Activated B cell treated with CpG ODN at 0.5 μM for 24 hours (primary cell): ENCODE data around the gene CSRP2. TPM values are rescaled to one million over a fixed set of nuclear protein-coding genes. Genes with fewer than 3 reads are reported as not detected.

ENCODE experiments used
- ATAC-seq: fragments of 200-7000 bp; cut with Tn5 transposase; one replicate; pipeline ENCODE4 v1.10.0; 2021; ENCODE audit warnings: low read depth, mild to moderate bottlenecking, moderate library complexity
- CTCF ChIA-PET: fragments of 350-600 bp; sonication (Branson Sonifier 250); formaldehyde crosslinking; loops from one replicate; lab custom pipeline; 2021; ENCODE audit warnings: antibody characterized with exemption; lab: Charles Lee
- POLR2A ChIA-PET: fragments of 350-600 bp; sonication (Branson Sonifier 250); formaldehyde crosslinking; loops from one replicate; lab custom pipeline; 2021; ENCODE audit warnings: antibody characterized with exemption; lab: Charles Lee
- DNase-seq: peaks from one replicate; pipeline ENCODE4 v3.0.0; 2022
- H3K27ac Mint-ChIP-seq: one replicate; pipeline ENCODE4 v1.8.0; 2020; ENCODE audit warnings: mixed read lengths
- H3K27me3 Mint-ChIP-seq: one replicate; pipeline ENCODE4 v1.8.0; 2021; ENCODE audit warnings: mixed read lengths
- H3K36me3 Mint-ChIP-seq: one replicate; pipeline ENCODE4 v1.8.0; 2021; ENCODE audit warnings: low read depth, mixed read lengths
- H3K4me1 Mint-ChIP-seq: one replicate; pipeline ENCODE4 v1.8.0; 2021; ENCODE audit warnings: mixed read lengths
- H3K4me3 Mint-ChIP-seq: one replicate; pipeline ENCODE4 v1.8.0; 2020; ENCODE audit warnings: mild to moderate bottlenecking, mixed read lengths
- H3K9me3 Mint-ChIP-seq: one replicate; pipeline ENCODE4 v1.8.0; 2020; ENCODE audit warnings: mixed read lengths
- intact Hi-C: fragments of 100-400 bp; cut with micrococcal nuclease; formaldehyde crosslinking; loops from one replicate; pipeline ENCODE4 v1.15.1; 2024
- total RNA-seq: library from RNA; stranded (reverse); gene quantifications from 2 replicates; pipeline ENCODE4 v1.2.3, GENCODE V29; 2022
- TF ChIP-seq, protein P1 (sequence below): fragments of 200-600 bp; IDR thresholded peaks from one replicate; pipeline ENCODE4 v1.8.0; 2022; ENCODE audit warnings: antibody characterized with exemption, mild to moderate bottlenecking

Gene CSRP2
- total RNA-seq, 1 donor from 2014 or later, result 1.6 TPM

DNA sequence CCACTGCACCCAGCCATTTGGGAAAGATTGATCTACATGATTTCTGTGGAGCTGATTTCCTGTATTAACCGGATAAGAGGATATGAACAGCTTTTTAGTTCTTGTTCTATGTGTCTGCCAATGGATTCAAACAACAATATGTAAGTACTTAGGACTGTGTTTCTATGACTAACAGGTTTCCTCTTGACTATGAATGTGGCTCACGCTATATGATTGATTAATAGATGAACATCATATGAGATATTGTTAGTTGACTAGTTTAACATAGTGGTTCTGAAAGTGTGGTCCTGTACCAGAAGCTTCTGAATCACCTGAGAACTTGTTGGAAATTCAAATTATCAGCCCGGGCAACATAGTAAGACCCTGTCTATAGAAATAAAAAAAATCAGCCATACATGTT is 12.8 kb upstream of the CSRP2 start:
- Mint-ChIP-seq H3K36me3 (no peaks in the 10 kb centered on the region), H3K27me3 (peaks cover 10% of the 10 kb centered on the region), H3K27ac (no peak overlapping the region), H3K9me3 (peaks cover 6% of the 10 kb centered on the region), H3K4me1 (no peaks in the 10 kb centered on the region), H3K4me3 (no peak overlapping the region)
- TF ChIP-seq, protein P1, sequence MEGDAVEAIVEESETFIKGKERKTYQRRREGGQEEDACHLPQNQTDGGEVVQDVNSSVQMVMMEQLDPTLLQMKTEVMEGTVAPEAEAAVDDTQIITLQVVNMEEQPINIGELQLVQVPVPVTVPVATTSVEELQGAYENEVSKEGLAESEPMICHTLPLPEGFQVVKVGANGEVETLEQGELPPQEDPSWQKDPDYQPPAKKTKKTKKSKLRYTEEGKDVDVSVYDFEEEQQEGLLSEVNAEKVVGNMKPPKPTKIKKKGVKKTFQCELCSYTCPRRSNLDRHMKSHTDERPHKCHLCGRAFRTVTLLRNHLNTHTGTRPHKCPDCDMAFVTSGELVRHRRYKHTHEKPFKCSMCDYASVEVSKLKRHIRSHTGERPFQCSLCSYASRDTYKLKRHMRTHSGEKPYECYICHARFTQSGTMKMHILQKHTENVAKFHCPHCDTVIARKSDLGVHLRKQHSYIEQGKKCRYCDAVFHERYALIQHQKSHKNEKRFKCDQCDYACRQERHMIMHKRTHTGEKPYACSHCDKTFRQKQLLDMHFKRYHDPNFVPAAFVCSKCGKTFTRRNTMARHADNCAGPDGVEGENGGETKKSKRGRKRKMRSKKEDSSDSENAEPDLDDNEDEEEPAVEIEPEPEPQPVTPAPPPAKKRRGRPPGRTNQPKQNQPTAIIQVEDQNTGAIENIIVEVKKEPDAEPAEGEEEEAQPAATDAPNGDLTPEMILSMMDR, result no peak
- POLR2A ChIA-PET, result no interaction called here
- ATAC-seq, result no peak
- intact Hi-C loops, result no loop called here
- DNase-seq, result no peak
- CTCF ChIA-PET, result no interaction called here

DNA sequence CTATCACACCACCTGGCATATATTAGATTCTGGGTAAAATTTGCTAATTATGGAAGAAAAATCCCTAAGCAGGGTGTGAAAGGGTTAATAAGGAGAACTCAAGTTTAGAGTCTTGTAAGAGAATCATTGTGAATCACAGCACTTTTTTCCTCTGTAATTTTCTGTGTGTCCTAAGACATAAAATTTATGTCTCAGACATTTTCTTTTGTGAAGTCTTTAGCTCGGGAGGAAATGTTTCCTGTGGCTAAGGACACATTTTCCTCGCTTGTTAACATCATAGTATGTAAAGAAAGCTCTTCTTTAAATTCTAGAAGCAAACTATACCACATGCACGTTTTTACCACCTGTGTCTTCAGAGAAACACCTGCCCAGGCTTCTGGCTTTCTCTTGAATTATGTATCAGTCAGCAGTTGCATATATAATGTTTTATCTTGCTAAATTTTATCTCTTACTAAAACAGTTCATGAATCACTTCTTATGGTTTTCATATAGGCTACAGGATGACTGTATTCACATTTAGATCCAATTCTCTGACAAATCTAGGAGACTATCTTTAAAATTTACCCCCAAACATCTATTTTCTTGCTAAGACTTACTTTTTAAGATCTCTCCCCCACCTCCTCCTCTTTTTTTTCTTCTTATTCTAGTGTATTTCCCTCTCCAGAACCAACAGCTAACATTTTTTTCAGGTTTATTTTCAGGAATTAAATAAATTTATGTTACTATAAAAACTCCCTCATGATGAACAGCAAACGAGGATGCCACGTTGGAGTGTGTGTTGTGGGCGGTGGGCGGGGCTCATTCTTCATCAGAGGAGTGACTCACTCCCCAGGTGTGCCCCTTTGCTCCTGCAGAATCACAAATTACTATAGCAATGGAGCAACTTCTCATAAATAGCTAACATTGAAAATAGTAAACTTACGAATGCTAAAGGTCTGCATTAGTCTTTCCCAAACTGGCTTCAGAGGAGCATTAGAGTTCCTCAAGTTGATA is 11.6 kb upstream of the CSRP2 start:
- ATAC-seq, result no peak
- H3K27ac Mint-ChIP-seq, result no peak overlapping the region
- intact Hi-C loops, result no loop called here
- peaks cover 15% of the 10 kb centered on the region for H3K27me3 Mint-ChIP-seq
- no peak for DNase-seq
- H3K4me3 Mint-ChIP-seq, result no peak overlapping the region
- H3K4me1 Mint-ChIP-seq, result no peaks in the 10 kb centered on the region
- H3K9me3 Mint-ChIP-seq, result peaks cover 6% of the 10 kb centered on the region
- TF ChIP-seq, protein P1, result no peak
- POLR2A ChIA-PET, result no interaction called here
- CTCF ChIA-PET, result no interaction called here
- no peaks in the 10 kb centered on the region for H3K36me3 Mint-ChIP-seq

DNA sequence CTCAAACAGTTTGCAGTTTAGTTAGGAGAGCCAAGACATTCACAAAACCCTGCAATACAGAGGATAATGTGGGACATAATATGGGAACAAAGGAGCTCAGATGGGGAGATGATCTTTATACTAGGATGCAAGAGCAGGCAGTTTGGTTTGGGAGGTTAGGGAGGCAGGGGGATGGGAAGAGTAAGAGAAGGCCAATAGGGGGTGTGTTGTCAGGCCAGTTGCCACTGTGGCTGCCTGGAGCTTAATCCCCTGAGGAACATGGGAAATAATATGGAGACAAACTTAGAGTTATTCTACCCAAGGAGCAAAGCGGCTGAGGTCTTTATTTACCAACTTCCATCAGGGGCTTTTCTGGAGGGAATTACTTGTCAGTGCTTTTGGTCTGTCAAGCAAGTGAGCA is 10.0 kb upstream of the CSRP2 start:
- Mint-ChIP-seq H3K9me3 (peaks cover 2% of the 10 kb centered on the region), H3K4me3 (no peak overlapping the region), H3K27ac (no peak overlapping the region), H3K27me3 (peaks cover 16% of the 10 kb centered on the region), H3K4me1 (no peaks in the 10 kb centered on the region), H3K36me3 (no peaks in the 10 kb centered on the region)
- no peak for DNase-seq
- intact Hi-C loops, result no loop called here
- ChIA-PET POLR2A (no interaction called here), CTCF (no interaction called here)
- no peak for ATAC-seq
- TF ChIP-seq, protein P1, result no peak

DNA sequence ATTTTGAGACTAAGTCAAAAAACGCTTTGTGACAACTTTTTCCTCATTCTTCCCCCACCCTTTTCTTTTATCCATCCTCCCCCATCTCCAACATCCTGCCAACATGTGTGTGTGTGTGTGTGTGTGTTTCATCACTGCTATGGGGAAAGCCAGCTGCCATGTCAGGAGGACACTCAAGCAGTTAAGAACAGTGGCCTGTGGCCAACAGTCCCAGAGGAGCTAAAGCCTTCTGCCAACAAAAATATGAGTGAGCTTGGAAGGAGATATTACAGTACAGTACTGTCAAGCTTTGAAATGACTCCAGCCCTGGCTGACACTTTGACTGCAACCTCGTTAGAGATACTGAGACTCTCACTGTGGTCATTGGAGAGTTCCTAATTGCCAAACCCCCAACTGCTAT is 5.0 kb upstream of the CSRP2 start:
- no peak for ATAC-seq
- TF ChIP-seq, protein P1, result no peak
- Mint-ChIP-seq H3K4me3 (no peak overlapping the region), H3K27ac (no peak overlapping the region), H3K27me3 (peaks cover 38% of the 10 kb centered on the region), H3K9me3 (no peaks in the 10 kb centered on the region), H3K36me3 (no peaks in the 10 kb centered on the region), H3K4me1 (peaks cover 6% of the 10 kb centered on the region)
- no peak for DNase-seq
- intact Hi-C loops, result no loop called here
- CTCF ChIA-PET, result no interaction called here
- POLR2A ChIA-PET, result interaction anchor here (0.7 kb wide), 1 partner anchor 60 kb away, joined by 3 read pairs; no protein-coding TSS in a partner anchor

DNA sequence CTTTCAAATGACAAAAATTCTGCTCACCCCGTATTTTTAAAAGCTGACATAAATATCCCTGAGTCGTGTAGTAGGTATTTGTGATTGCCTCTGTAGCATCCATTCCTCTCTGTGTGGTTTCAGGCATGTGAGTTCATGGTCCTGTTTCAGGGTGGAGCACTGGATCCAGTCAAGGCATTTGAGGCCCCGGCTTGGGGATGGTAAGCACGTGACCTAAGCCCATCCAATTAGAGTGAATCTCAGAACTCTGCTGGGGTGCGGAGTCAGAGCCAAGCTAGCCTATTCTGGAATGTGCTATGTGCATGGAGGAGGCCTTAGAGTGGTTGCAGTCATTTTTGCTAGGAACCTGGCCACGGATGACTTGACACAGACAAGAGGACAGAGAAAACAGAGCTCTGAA is 4.3 kb upstream of the CSRP2 start:
- Mint-ChIP-seq H3K4me3 (no peak overlapping the region), H3K27me3 (peaks cover 40% of the 10 kb centered on the region), H3K9me3 (no peaks in the 10 kb centered on the region), H3K4me1 (peaks cover 11% of the 10 kb centered on the region), H3K27ac (no peak overlapping the region), H3K36me3 (peaks cover 2% of the 10 kb centered on the region)
- POLR2A ChIA-PET, result no interaction called here
- ATAC-seq (no peak), DNase-seq (no peak)
- TF ChIP-seq, protein P1, result no peak
- intact Hi-C loops, result no loop called here
- CTCF ChIA-PET, result no interaction called here
